ENCODE measurements around the gene PRELID2.

- TF ChIP-seq, protein P1, sequence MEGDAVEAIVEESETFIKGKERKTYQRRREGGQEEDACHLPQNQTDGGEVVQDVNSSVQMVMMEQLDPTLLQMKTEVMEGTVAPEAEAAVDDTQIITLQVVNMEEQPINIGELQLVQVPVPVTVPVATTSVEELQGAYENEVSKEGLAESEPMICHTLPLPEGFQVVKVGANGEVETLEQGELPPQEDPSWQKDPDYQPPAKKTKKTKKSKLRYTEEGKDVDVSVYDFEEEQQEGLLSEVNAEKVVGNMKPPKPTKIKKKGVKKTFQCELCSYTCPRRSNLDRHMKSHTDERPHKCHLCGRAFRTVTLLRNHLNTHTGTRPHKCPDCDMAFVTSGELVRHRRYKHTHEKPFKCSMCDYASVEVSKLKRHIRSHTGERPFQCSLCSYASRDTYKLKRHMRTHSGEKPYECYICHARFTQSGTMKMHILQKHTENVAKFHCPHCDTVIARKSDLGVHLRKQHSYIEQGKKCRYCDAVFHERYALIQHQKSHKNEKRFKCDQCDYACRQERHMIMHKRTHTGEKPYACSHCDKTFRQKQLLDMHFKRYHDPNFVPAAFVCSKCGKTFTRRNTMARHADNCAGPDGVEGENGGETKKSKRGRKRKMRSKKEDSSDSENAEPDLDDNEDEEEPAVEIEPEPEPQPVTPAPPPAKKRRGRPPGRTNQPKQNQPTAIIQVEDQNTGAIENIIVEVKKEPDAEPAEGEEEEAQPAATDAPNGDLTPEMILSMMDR (IDR thresholded peaks at IDR 0.05): no peak
- TF ChIP-seq POLR2A (IDR thresholded peaks at IDR 0.05): no peak
Observed at GRCh38 chr5:145711417-145711816, 123.7 kb downstream of the PRELID2 start.

Measured in breast epithelium (tissue), 3 donors.